Measurements from ENCODE around the gene FTSJ3.
"Not testable (repeated sequence)": the region's sequence is repeated elsewhere in the genome, so short reads cannot be mapped to it uniquely, and the experiment has no call there.

The FTSJ3 gene

GRCh38 chr17:63826468-63827001 is 928 bp downstream of the FTSJ3 start:
- DNase-seq: no peak

DNA sequence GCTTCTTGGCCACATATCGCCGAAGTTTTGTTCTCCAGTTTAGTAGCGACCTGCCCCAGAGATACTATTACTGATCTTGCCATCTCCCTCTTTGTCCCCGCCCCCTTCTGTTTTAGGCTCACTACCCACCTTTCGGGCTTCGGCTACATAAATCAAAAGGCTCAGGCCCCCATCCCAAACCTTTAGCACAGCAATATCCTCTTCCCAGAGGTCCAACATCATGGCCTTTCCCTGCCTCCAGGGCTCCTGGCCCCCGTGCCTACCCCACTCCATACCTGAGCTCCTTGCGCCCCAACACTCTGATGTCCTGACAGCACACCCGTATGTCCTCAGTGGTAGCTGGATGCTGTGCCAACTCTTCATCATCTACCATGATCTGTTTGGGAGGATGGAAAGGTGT is 3.1 kb downstream of the FTSJ3 start:
- DNase-seq: no peak

GRCh38 chr17:63823659-63824331 is 3.7 kb downstream of the FTSJ3 start:
- no peak for DNase-seq

GRCh38 chr17:63822537-63822936 is 4.9 kb downstream of the FTSJ3 start:
- DNase-seq: no peak

DNA sequence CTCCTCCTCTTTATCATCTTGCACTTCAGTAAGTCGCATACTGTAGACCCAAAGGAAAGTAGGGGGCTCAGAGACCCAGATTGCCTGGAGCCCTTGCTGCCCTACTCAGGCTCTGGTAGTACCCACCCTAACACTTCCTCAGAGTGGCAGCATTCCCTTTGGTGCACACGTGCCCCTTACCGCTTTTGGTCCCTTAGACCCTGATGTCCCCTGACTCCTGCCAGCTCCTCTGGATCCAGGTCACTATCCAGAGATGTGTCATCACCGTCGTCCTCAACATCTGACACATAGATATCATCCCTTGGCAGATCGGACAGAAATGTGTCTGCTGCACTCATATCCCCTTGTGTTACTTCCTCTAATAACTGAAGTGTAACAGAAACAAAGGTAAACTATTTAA is 5.7 kb downstream of the FTSJ3 start:
- DNase-seq: no peak

DNA sequence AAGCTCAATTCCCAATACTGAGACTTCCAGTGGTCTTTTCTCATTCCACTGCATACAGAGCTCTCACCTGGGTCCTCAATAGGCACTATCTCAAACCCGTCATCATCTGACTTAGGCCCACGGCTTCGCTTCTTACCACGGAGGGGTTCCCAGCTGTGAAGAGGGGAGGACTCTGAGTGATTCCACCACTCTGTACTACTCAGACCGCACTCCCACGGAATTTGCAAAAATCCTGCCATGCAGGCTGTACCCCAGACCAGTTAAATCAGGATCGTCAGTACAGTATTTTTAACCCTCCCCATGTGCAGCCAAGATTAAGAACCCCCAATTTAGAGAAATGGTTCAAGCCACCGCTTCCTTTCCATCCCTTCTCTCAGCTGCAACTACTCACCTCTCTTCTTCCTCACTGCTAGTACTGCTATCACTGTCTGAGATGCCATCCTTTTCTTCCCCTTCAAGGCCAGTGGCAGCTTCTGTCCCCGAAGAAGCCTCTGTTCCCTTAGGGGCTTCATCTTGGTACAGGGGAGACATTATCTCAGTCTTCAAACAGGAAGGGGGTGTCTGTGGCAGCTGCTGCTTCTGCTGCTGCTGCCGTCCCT is 6.4 kb downstream of the FTSJ3 start:
- no peak for DNase-seq

GRCh38 chr17:63819585-63820537 is 7.6 kb downstream of the FTSJ3 start:
- no peak for DNase-seq

DNA sequence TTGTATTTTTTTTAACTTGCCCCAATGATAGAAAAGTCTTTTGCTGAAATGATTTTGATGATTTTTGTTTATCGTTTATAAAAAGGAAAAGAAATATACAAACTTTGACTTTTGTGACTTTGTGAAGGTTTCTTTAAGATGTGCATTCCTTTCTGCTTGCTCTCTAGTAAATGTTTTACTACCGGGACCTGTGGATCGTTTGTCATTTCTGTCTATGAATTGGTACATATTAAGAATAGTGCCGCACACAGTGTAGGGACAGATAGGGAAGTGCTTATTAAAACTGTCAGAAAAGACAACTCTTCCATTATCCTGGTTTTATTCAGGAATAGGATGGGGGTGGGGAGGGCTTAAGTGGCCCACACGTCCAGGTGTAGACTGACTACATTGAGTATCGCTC is 8.3 kb downstream of the FTSJ3 start:
- DNase-seq: no peak

- no peak for DNase-seq
These were observed 9.6 kb downstream of the FTSJ3 start for GRCh38 chr17:63817736-63818385.

DNA sequence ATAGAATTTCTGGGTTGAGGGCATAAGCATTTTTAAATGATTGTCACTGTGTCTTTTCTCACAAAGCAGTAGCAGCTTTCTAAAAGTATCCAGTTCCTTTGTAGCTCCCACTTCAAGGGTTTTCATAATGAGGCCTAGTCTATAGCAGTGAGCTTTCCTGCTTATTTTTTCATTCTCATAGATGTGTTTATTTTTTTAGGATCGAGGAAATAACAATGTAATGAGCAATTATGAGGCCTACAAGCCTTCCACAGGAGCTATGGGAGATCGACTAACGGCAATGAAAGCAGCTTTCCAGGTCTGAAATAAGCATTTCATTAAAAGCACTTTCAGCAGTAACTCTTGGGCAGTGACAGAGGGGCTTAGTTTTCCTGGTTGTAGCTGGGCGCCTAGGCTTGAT is 10.8 kb downstream of the FTSJ3 start:
- no peak for DNase-seq

- DNase-seq: no peak
These were observed 11.3 kb downstream of the FTSJ3 start for GRCh38 chr17:63816123-63816522.

GRCh38 chr17:63809970-63810369 is 17.5 kb downstream of the FTSJ3 start:
- no peak for DNase-seq

- no peak for DNase-seq
These were observed 21.9 kb downstream of the FTSJ3 start for GRCh38 chr17:63805591-63805990.

DNA sequence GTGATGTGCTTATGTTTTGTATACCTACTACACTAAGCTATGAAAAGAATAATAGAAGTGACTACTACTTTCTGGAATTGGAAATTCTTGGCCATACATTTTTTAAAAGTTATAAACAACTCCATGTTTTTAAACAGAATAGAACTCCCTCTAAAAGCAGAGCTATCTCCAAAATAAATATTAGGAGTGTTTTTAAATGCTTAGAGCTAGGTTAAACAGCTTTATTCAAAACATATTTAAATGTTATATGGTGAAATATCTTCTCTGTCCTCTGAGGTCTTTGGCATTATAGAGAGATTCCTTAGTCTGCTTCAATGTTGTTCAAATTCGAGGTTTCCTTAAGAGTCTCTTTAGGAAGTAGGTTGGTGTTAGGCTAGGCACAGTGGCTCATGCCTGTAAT is 23.1 kb downstream of the FTSJ3 start:
- DNase-seq: no peak

GRCh38 chr17:63800783-63801182 is 26.7 kb downstream of the FTSJ3 start:
- no peak for DNase-seq

- no peak for DNase-seq
These were observed 28.8 kb downstream of the FTSJ3 start for GRCh38 chr17:63798572-63799106.

GRCh38 chr17:63796375-63796774 is 31.1 kb downstream of the FTSJ3 start:
- DNase-seq: not testable (repeated sequence)

- no peak for DNase-seq
These were observed 35.3 kb downstream of the FTSJ3 start for GRCh38 chr17:63792055-63792729.

DNA sequence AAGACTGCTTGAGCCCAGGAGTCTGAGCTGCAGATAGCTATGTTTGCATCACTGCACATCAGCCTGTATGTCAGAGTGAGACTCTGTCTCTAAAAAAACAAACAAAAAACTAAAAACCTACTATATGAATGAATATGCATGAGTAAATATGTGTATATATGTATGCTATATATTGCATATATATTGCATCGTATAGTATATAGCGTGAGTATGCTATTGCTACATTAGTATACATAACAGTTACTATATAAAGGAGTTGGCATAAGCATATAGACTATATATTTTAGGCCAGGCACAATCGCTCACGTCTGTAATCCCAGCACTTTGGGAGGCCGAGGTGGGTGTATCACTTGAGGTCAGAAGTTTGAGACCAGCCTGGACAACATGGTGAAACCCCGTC is 37.4 kb downstream of the FTSJ3 start:
- no peak for DNase-seq

- no peak for DNase-seq
These were observed 40.3 kb downstream of the FTSJ3 start for GRCh38 chr17:63786971-63787711.

DNA sequence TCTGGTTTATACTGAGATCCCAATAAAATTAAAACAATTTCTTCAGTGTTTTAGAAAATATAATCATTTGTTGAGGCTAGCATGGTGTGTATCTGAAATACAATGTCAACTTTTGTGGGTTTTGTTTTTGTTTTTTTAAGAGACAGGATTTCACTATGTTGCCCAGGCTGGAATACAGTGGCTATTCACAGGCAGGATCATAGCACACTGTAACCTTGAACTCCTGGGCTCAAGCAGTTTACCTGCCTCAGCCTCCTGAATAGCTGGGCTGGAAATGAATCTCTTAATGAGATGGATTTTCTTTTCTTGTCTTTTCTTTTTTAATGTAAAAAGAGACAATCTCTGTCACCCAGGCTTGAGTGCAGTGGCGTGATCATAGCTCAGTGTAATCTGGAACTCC is 41.3 kb downstream of the FTSJ3 start:
- no peak for DNase-seq

Data from GDM1 (cell line).